A549 (cell line): Measurements from ENCODE around the gene GOLPH3. TPM values are rescaled to one million over a fixed set of nuclear protein-coding genes. Genes with fewer than 3 reads are reported as not detected.

ENCODE experiments used
- ATAC-seq, 2 experiments: fragments of 200-7000 bp in 1 of 2; fragments of >200 bp in 1 of 2; cut with Nextera tagmentation in 1 of 2; cut with Tn5 transposase in 1 of 2; 3 replicates each; pipeline versions ENCODE4 v1.8.0 to v1.9.1; 2018 to 2020; ENCODE audit warnings: mild to moderate bottlenecking in 1 of 2, moderate library complexity in 1 of 2
- CTCF ChIA-PET: fragments of 300-600 bp; sonication (Branson Sonifier 250); formaldehyde crosslinking; extraction: SDS; loops from one replicate; lab custom pipeline; 2021; ENCODE audit warnings: antibody characterized with exemption, inconsistent platforms; lab: Yijun Ruan, JAX
- POLR2A ChIA-PET: fragments of 350-600 bp; formaldehyde crosslinking; extraction: SDS; loops from one replicate; lab custom pipeline; 2021; ENCODE audit warnings: antibody characterized with exemption, inconsistent platforms; lab: Yijun Ruan, JAX
- DNase-seq, 2 experiments: peaks; one replicate each; pipeline versions ENCODE4 v3.0.0 to v3.0.0-alpha.2; 2011 to 2016; ENCODE audit warnings: low read depth in 1 of 2, low spot score in 1 of 2
- FAIRE-seq: peaks from 2 replicates; lab custom pipeline; 2011; peaks lifted over from hg19 to GRCh38; lab: Jason Lieb, UNC
- H3K27ac ChIP-seq, 2 experiments: fragments of >200 bp; sonication (Bioruptor Twin); formaldehyde crosslinking; 3 replicates each; pipeline ENCODE4 v1.5.1; 2016 to 2017
- H3K4me1 ChIP-seq: fragments of >200 bp; sonication (Bioruptor Twin); formaldehyde crosslinking; 3 replicates; pipeline ENCODE4 v1.6.1; 2016
- H3K4me2 ChIP-seq: fragments of >200 bp; sonication (Bioruptor Twin); formaldehyde crosslinking; 3 replicates; pipeline ENCODE4 v1.6.1; 2016
- H3K4me3 ChIP-seq: fragments of >200 bp; sonication (Bioruptor Twin); formaldehyde crosslinking; 3 replicates; pipeline ENCODE4 v1.5.1; 2016
- H3K9me3 ChIP-seq: fragments of >200 bp; sonication (Bioruptor Twin); formaldehyde crosslinking; 3 replicates; pipeline ENCODE4 v1.6.1; 2016
- CBX2 ChIP-seq: fragments of 200-600 bp; sonication (generic); IDR thresholded peaks from 2 replicates; pipeline ENCODE4 v1.6.1; 2016; ENCODE audit warnings: low read depth, mild to moderate bottlenecking, borderline replicate concordance
- CHD4 ChIP-seq: fragments of 200-600 bp; sonication (generic); IDR thresholded peaks from 2 replicates; pipeline ENCODE4 v1.6.1; 2016; ENCODE audit warnings: antibody characterized with exemption, mild to moderate bottlenecking, borderline replicate concordance
- EHF ChIP-seq: fragments of 250-450 bp; sonication (Bioruptor Pico); IDR thresholded peaks from 2 replicates; pipeline ENCODE4 v1.5.0; 2020; ENCODE audit warnings: mild to moderate bottlenecking
- GATA3 ChIP-seq: IDR thresholded peaks from 2 replicates; pipeline ENCODE4 v1.6.1; 2012; ENCODE audit warnings: borderline replicate concordance
- HMGXB4 ChIP-seq: fragments of 250-450 bp; sonication (Bioruptor Pico); IDR thresholded peaks from 2 replicates; pipeline ENCODE4 v1.5.0; 2021; ENCODE audit warnings: mild to moderate bottlenecking, moderate library complexity, borderline replicate concordance
- HOXB5 ChIP-seq: fragments of 250-450 bp; sonication (Bioruptor Pico); IDR thresholded peaks from 2 replicates; pipeline ENCODE4 v1.5.0; 2020; ENCODE audit warnings: mild to moderate bottlenecking, moderate library complexity
- KDM1A ChIP-seq: fragments of 200-600 bp; sonication (generic); IDR thresholded peaks from 2 replicates; pipeline ENCODE4 v1.6.1; 2016; ENCODE audit warnings: low read depth, mild to moderate bottlenecking
- MYC ChIP-seq: IDR thresholded peaks from 2 replicates; pipeline ENCODE4 v1.6.1; 2012; ENCODE audit warnings: mild to moderate bottlenecking, inconsistent platforms, low read length, improper control_type of control experiment, borderline replicate concordance
- PBX3 ChIP-seq: IDR thresholded peaks from 2 replicates; pipeline ENCODE4 v1.6.1; 2012
- RAD21 ChIP-seq, 2 experiments: fragments of >200 bp in 1 of 2; sonication (Bioruptor Twin) in 1 of 2; formaldehyde crosslinking in 1 of 2; IDR thresholded peaks in 1 of 2; conservative IDR thresholded peaks in 1 of 2; 2 replicates in 1 of 2; 3 replicates in 1 of 2; pipeline ENCODE4 v1.6.1; 2012 to 2018; ENCODE audit warnings: inconsistent platforms in 1 of 2
- RARB ChIP-seq: fragments of 250-450 bp; sonication (Bioruptor Pico); IDR thresholded peaks from 2 replicates; pipeline ENCODE4 v1.8.0; 2021; ENCODE audit warnings: mild to moderate bottlenecking, moderate library complexity
- RCOR1 ChIP-seq: fragments of 150-350 bp; IDR thresholded peaks from 2 replicates; pipeline ENCODE4 v1.6.1; 2014; ENCODE audit warnings: antibody characterized with exemption, low read length, low read depth
- REST ChIP-seq: fragments of 200-600 bp; sonication (generic); IDR thresholded peaks from 2 replicates; pipeline ENCODE4 v1.6.1; 2016; ENCODE audit warnings: antibody characterized with exemption, mild to moderate bottlenecking, moderate library complexity
- RFX5 ChIP-seq: fragments of 450-650 bp; IDR thresholded peaks from 2 replicates; pipeline ENCODE4 v1.7.1; 2014; ENCODE audit warnings: antibody characterized with exemption, mild to moderate bottlenecking, moderate library complexity
- TFCP2L1 ChIP-seq: fragments of 250-450 bp; sonication (Bioruptor Pico); IDR thresholded peaks from 2 replicates; pipeline ENCODE4 v1.5.0; 2021; ENCODE audit warnings: mild to moderate bottlenecking
- TP53 ChIP-seq: fragments of 250-450 bp; sonication (Bioruptor Pico); IDR thresholded peaks from 2 replicates; pipeline ENCODE4 v1.5.0; 2021; ENCODE audit warnings: mild to moderate bottlenecking, moderate library complexity
- ZC3H11A ChIP-seq: fragments of 450-650 bp; IDR thresholded peaks from 2 replicates; pipeline ENCODE4 v1.6.1; 2014; ENCODE audit warnings: antibody characterized with exemption, mild to moderate bottlenecking
- ZFP36 ChIP-seq: fragments of 450-650 bp; IDR thresholded peaks from 2 replicates; pipeline ENCODE4 v1.6.1; 2014; ENCODE audit warnings: borderline replicate concordance; ENCODE audit not compliant: partially characterized antibody
- WGBS: methylation state at CpG from one replicate; pipeline ENCODE4 v1.1.6; 2017; ENCODE audit errors: missing lambda C conversion rate; 5-methylcytosine and 5-hydroxymethylcytosine counted together
- polyA plus RNA-seq, 4 experiments: library from polyadenylated mRNA; depleted of rRNA in 3 of 4; stranded (reverse); fragments of >200 nt; fragmentation: RNase III in 1 of 4; extraction: RNeasy Plus Mini Kit Qiagen cat#74134 plus additional on column Dnase treatment in 1 of 4; gene quantifications; 2 replicates in 3 of 4; 3 replicates in 1 of 4; pipeline ENCODE4 v1.2.3, GENCODE V29; 2011 to 2017

The GOLPH3 gene
- polyA plus RNA-seq, 2 of the 4 experiments (the other 2 are of a cell fraction): 57.8 to 78.7 TPM

- TF ChIP-seq HMGXB4: no peak
- TF ChIP-seq EHF (CRISPR knock-in tag): no peak
- no peak for TF ChIP-seq ZC3H11A
- no peak for TF ChIP-seq GATA3
- no peak for TF ChIP-seq TFCP2L1 (CRISPR knock-in tag)
Measured at GRCh38 chr5:32098291-32098690, 75.8 kb downstream of the GOLPH3 start (continued).

GRCh38 chr5:32096891-32097595 is 77.1 kb downstream of the GOLPH3 start:
- H3K4me2 ChIP-seq: no peak overlapping the region
- ChIA-PET POLR2A (no interaction called here), CTCF (interaction anchor here (1.3 to 1.4 kb wide), 2 partner anchors 9 to 272 kb away, joined by 3 to 4 read pairs; no protein-coding TSS in a partner anchor)
- DNase-seq: no peak
- H3K4me1 ChIP-seq: 0 out of 3 replicates have a peak, but pooled peaks cover 3% of the 10 kb centered on the region
- no peak for TF ChIP-seq RAD21 (conservative IDR thresholded peaks at IDR 0.05 in 1 of 2, IDR thresholded peaks at IDR 0.05 in 1 of 2)
- no peak for TF ChIP-seq CBX2
- TF ChIP-seq CHD4: no peak
- no peak for TF ChIP-seq PBX3
- TF ChIP-seq MYC: no peak
- no peak for TF ChIP-seq ZFP36
- no peak for TF ChIP-seq RFX5
- TF ChIP-seq TP53: no peak
- TF ChIP-seq HOXB5: no peak
- TF ChIP-seq KDM1A: no peak
- TF ChIP-seq RARB: no peak
- no peak for TF ChIP-seq RCOR1
- WGBS: 89% methylated on average over 10 of the region's 10 CpGs
- no peak for FAIRE-seq
- no peaks in the 10 kb centered on the region for H3K9me3 ChIP-seq
- no peak for ATAC-seq
- no peak overlapping the region for H3K4me3 ChIP-seq
- no peak overlapping the region for H3K27ac ChIP-seq

- no peak for DNase-seq
- ChIA-PET POLR2A (no interaction called here), CTCF (interaction anchor here (1.1 kb wide), 1 partner anchor 18 kb away, joined by 4 read pairs; no protein-coding TSS in a partner anchor)
- Histone ChIP-seq H3K4me2 (no peak overlapping the region), H3K9me3 (no peaks in the 10 kb centered on the region), H3K27ac (no peak overlapping the region), H3K4me1 (0 out of 3 replicates have a peak, but pooled peaks cover 3% of the 10 kb centered on the region), H3K4me3 (no peak overlapping the region)
- ATAC-seq: no peak
- no peak for TF ChIP-seq REST
- FAIRE-seq: no peak
- WGBS: 90% methylated on average over 7 of the region's 7 CpGs
Measured at GRCh38 chr5:32095261-32095671, 78.9 kb downstream of the GOLPH3 start.
